Measurements from ENCODE around the gene CHAC2. TPM values are rescaled to one million over a fixed set of nuclear protein-coding genes. Genes with fewer than 3 reads are reported as not detected.

Gene CHAC2
- total and polyA plus RNA-seq, 2 of the 4 experiments (the other 2 are of a cell fraction), result 2.4 to 3.9 TPM

DNA sequence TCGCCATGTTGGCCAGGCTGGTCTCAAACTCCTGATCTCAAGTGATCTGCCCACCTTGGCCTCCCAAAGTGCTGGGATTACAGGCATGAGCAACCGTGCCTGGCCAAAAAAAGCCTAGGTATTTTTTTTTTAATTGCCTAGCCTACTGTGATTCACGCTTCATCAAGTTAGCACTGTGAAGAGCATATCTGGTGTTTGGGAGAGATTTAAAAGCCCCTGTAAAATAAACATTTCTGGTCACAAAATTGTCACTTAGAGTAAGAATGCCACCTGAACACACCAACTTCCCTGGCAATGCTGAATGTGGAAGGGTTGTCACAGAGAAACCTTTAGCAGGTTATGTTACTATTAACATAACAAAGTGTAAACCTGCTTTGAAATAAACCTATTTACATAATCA lies 39.7 kb upstream of the CHAC2 start:
- Histone ChIP-seq H3K56ac (ENCODE audit: extremely low read depth, insufficient read depth, low read length) (no peak overlapping the region), H3K9me1 (ENCODE audit: insufficient read depth, low read length) (no peaks in the 10 kb centered on the region), H4K8ac (ENCODE audit: low read depth in 2 of 2, low read length in 2 of 2) (no peak overlapping the region), H2BK15ac (ENCODE audit: low read depth, low read length) (no peak overlapping the region), H2BK120ac (ENCODE audit: low read depth, low read length) (no peak overlapping the region), H3K4me1 (ENCODE audit: control insufficient read depth, insufficient read depth, low read length) (no peaks in the 10 kb centered on the region), H4K20me1 (ENCODE audit: insufficient read depth, low read length) (no peaks in the 10 kb centered on the region), H3K18ac (ENCODE audit: low read depth, low read length) (no peak overlapping the region), H3K9me3 (ENCODE audit: control insufficient read depth, insufficient read depth, low read length) (no peaks in the 10 kb centered on the region), H4K5ac (ENCODE audit: low read depth, low read length) (no peak overlapping the region), H3K79me1 (ENCODE audit: low read depth in 1 of 2, low read length in 2 of 2) (peaks cover 3 to 8% of the 10 kb centered on the region in 2 experiments; a peak in 2 of 4 replicates), H2AFZ (replicated peaks; ENCODE audit: low read length, poor library complexity) (no peak overlapping the region), H2BK20ac (ENCODE audit: low read depth, low read length) (no peak overlapping the region), H3K4me2 (ENCODE audit: low read depth, low read length) (no peak overlapping the region), H3K9ac (ENCODE audit: low read depth, low read length) (no peak overlapping the region), H3K4ac (ENCODE audit: low read depth, low read length) (no peak overlapping the region), H2AK9ac (replicated peaks; ENCODE audit: low read depth, low read length, poor library complexity) (no peak overlapping the region), H3K23ac (ENCODE audit: low read depth, low read length) (no peak overlapping the region), H2AK5ac (ENCODE audit: low read depth, low read length) (no peak overlapping the region), H3K27me3 (ENCODE audit: control insufficient read depth, insufficient read depth, low read length) (no peaks in the 10 kb centered on the region), H2BK5ac (ENCODE audit: low read depth, low read length, poor library complexity, severe bottlenecking) (no peak overlapping the region), H3K4me3 (ENCODE audit: insufficient read depth, low read depth, low read length) (no peak overlapping the region), H4K91ac (ENCODE audit: insufficient read depth, low read depth, low read length) (no peak overlapping the region), H3K14ac (replicated peaks; ENCODE audit: low read depth, low read length) (no peak overlapping the region), H3K36me3 (ENCODE audit: control insufficient read depth, insufficient read depth, low read length) (peaks cover 2% of the 10 kb centered on the region; the same call in 1 of the 2 replicates), H3K27ac (ENCODE audit: insufficient read depth, low read length) (no peak overlapping the region)
- in situ Hi-C loops (cut with MboI; ENCODE audit: low sequenced_read_pairs), result no loop called here
- ATAC-seq (ENCODE audit: low read depth) (no peak), DNase-seq (no peak)
- WGBS, 2 experiments (ENCODE audit: extremely low coverage in 2 of 2, insufficient read length in 1 of 2), result no CpG with 5 or more reads among the region's 3 CpGs
- no TSS peak for BruUV-seq (replicated peaks)
- no peak for TF ChIP-seq POLR2A (IDR thresholded peaks at IDR 0.05; ENCODE audit: low read depth, low read length)
- TF ChIP-seq BHLHE40 (IDR thresholded peaks at IDR 0.05; ENCODE audit: low read depth, low read length), result no peak
- no peak for TF ChIP-seq RAD21 (IDR thresholded peaks at IDR 0.05; ENCODE audit: low read length)
- no peak for TF ChIP-seq RFX5 (IDR thresholded peaks at IDR 0.05; ENCODE audit: low read depth, low read length)
- TF ChIP-seq MAZ (IDR thresholded peaks at IDR 0.05; ENCODE audit: borderline replicate concordance, low read depth, low read length), result no peak
- TF ChIP-seq CHD1 (IDR thresholded peaks at IDR 0.05; ENCODE audit: low read depth, low read length), result no peak
- TF ChIP-seq, protein P1, sequence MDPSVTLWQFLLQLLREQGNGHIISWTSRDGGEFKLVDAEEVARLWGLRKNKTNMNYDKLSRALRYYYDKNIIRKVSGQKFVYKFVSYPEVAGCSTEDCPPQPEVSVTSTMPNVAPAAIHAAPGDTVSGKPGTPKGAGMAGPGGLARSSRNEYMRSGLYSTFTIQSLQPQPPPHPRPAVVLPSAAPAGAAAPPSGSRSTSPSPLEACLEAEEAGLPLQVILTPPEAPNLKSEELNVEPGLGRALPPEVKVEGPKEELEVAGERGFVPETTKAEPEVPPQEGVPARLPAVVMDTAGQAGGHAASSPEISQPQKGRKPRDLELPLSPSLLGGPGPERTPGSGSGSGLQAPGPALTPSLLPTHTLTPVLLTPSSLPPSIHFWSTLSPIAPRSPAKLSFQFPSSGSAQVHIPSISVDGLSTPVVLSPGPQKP (IDR thresholded peaks at IDR 0.05; ENCODE audit: borderline replicate concordance, low read depth, low read length), result no peak
- CTCF ChIA-PET, result no interaction called here
- dilution Hi-C loops (cut with HindIII; ENCODE audit: low sequenced_read_pairs, unreplicated experiment), result no loop called here
- POLR2A ChIA-PET (ENCODE audit: unreplicated experiment), result no interaction called here
- intact Hi-C loops (cut with micrococcal nuclease), result no loop called here

All from IMR-90 (cell line).